Loucy (cell line): ENCODE results near the gene RNF7.

ENCODE experiments used
- H2AFZ ChIP-seq: fragments of 200-600 bp; sonication (generic); 2 replicates; pipeline ENCODE4 v1.6.0; 2016; ENCODE audit warnings: antibody characterized with exemption, mild to moderate bottlenecking, low read length, moderate library complexity
- H3F3A ChIP-seq: fragments of 200-600 bp; 2 replicates; pipeline ENCODE4 v1.6.0; 2016; ENCODE audit warnings: antibody characterized with exemption, low read depth, mild to moderate bottlenecking
- H3K27me3 ChIP-seq: fragments of 200-600 bp; sonication (generic); 2 replicates; pipeline ENCODE4 v1.6.1; 2014; ENCODE audit warnings: low read length, mild to moderate bottlenecking; ENCODE audit not compliant: insufficient read depth, poor library complexity, severe bottlenecking
- H3K36me3 ChIP-seq: fragments of 200-600 bp; sonication (generic); 2 replicates; pipeline ENCODE4 v1.6.1; 2016; ENCODE audit warnings: low read length; ENCODE audit not compliant: insufficient read depth
- H3K4me1 ChIP-seq: fragments of 200-600 bp; sonication (generic); 2 replicates; pipeline ENCODE4 v1.5.1; 2014; ENCODE audit warnings: low read length, mild to moderate bottlenecking; ENCODE audit not compliant: insufficient read depth, poor library complexity, severe bottlenecking
- H3K4me2 ChIP-seq: fragments of 200-600 bp; sonication (generic); 2 replicates; pipeline ENCODE4 v1.6.0; 2014; ENCODE audit warnings: antibody characterized with exemption, low read length, low read depth, mild to moderate bottlenecking; ENCODE audit not compliant: poor library complexity, severe bottlenecking
- H3K4me3 ChIP-seq: fragments of 200-600 bp; sonication (generic); 2 replicates; pipeline ENCODE4 v1.5.1; 2014; ENCODE audit warnings: low read length, mild to moderate bottlenecking, mixed read lengths; ENCODE audit not compliant: poor library complexity, severe bottlenecking
- H3K79me2 ChIP-seq: fragments of 200-600 bp; sonication (generic); 2 replicates; pipeline ENCODE4 v1.6.1; 2014; ENCODE audit warnings: low read length; ENCODE audit not compliant: insufficient read depth
- H3K9ac ChIP-seq: fragments of 200-600 bp; sonication (generic); 2 replicates; pipeline ENCODE4 v1.6.0; 2014; ENCODE audit warnings: mild to moderate bottlenecking, low read depth, low read length, moderate library complexity; ENCODE audit not compliant: poor library complexity, severe bottlenecking
- H3K9me2 ChIP-seq: fragments of 200-600 bp; sonication (generic); replicated peaks from 2 replicates; pipeline ENCODE4 v1.6.1; 2016; ENCODE audit warnings: low read depth, low read length, mixed read lengths
- H3K9me3 ChIP-seq: fragments of 200-600 bp; sonication (generic); 2 replicates; pipeline ENCODE4 v1.6.1; 2014; ENCODE audit warnings: mild to moderate bottlenecking, antibody characterized with exemption, low read length, low read depth; ENCODE audit not compliant: insufficient read depth
- H4K20me1 ChIP-seq: fragments of 200-600 bp; sonication (generic); 2 replicates; pipeline ENCODE4 v1.6.0; 2014; ENCODE audit warnings: antibody characterized with exemption, low read length, mild to moderate bottlenecking; ENCODE audit not compliant: insufficient read depth, poor library complexity, severe bottlenecking
- EZH2phosphoT487 ChIP-seq: fragments of 200-600 bp; IDR thresholded peaks from 2 replicates; pipeline ENCODE4 v1.6.1; 2018; ENCODE audit warnings: antibody characterized with exemption, mild to moderate bottlenecking, moderate library complexity, borderline replicate concordance
- TF ChIP-seq, protein P1 (sequence below): fragments of 200-600 bp; sonication (generic); conservative IDR thresholded peaks from 2 replicates; pipeline ENCODE4 v1.5.1; 2014; ENCODE audit warnings: mild to moderate bottlenecking, antibody characterized with exemption, low read length

Gene RNF7

DNA sequence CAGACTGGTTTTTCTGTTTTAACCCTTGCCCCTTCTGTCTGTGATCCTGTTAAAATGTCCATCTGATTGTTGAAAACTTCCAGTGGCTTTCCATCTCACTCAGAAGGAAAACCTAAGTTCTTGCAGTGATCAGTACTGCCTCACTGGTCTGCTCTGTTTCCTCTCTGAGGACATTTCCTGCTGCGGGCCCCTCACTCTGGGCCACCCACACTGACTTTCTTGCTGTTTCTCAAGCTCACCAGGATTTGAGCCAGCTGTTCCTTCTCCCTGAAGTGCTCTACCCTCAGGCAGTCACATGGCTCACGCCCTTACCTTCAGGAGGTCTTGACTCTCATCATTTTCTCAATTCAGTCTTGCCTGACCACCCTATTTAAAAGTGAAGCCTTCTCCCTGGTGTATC is 26.9 kb downstream of the RNF7 start:
- Histone ChIP-seq H3K4me1 (peaks cover 14% of the 10 kb centered on the region), H3K36me3 (no peaks in the 10 kb centered on the region), H3K4me2 (peak overlapping the region; percentile 6), H3K9ac (peak overlapping the region; percentile 3), H2AFZ (peak overlapping the region; percentile 70), H3K4me3 (no peak overlapping the region), H3K9me3 (no peaks in the 10 kb centered on the region), H3K27me3 (no peaks in the 10 kb centered on the region), H4K20me1 (no peaks in the 10 kb centered on the region), H3K79me2 (no peaks in the 10 kb centered on the region), H3K9me2 (no peaks in the 10 kb centered on the region), H3F3A (no peaks in the 10 kb centered on the region)
- TF ChIP-seq, protein P1, sequence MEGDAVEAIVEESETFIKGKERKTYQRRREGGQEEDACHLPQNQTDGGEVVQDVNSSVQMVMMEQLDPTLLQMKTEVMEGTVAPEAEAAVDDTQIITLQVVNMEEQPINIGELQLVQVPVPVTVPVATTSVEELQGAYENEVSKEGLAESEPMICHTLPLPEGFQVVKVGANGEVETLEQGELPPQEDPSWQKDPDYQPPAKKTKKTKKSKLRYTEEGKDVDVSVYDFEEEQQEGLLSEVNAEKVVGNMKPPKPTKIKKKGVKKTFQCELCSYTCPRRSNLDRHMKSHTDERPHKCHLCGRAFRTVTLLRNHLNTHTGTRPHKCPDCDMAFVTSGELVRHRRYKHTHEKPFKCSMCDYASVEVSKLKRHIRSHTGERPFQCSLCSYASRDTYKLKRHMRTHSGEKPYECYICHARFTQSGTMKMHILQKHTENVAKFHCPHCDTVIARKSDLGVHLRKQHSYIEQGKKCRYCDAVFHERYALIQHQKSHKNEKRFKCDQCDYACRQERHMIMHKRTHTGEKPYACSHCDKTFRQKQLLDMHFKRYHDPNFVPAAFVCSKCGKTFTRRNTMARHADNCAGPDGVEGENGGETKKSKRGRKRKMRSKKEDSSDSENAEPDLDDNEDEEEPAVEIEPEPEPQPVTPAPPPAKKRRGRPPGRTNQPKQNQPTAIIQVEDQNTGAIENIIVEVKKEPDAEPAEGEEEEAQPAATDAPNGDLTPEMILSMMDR, result no peak
- TF ChIP-seq EZH2phosphoT487, result no peak

DNA sequence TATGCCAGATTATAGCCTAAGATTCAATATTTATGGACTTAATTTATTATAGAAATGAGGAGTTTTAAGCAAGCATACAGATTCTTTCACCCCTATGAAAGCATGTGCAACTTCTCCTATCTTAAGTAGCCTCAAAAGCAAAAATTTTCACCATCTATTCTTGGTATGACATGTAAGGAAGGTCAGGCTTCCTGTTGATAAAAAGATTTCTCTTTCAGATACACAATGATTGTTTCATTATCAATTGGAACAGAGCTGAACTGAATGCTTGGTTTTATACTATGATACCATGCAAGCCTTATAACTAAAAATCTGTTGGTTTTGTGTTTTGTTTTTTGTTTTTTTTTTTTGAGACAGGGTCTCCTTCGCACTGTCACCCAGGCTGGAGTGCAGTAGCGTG is 29.0 kb downstream of the RNF7 start:
- Histone ChIP-seq H3K4me1 (peaks cover 14% of the 10 kb centered on the region), H3K79me2 (no peaks in the 10 kb centered on the region), H3K4me3 (no peak overlapping the region), H3K9ac (no peak overlapping the region), H2AFZ (no peak overlapping the region), H3K27me3 (no peaks in the 10 kb centered on the region), H3K9me3 (no peaks in the 10 kb centered on the region), H4K20me1 (no peaks in the 10 kb centered on the region), H3K4me2 (no peak overlapping the region), H3K36me3 (no peaks in the 10 kb centered on the region), H3F3A (no peaks in the 10 kb centered on the region), H3K9me2 (no peaks in the 10 kb centered on the region)
- TF ChIP-seq EZH2phosphoT487, result no peak
- TF ChIP-seq, protein P1, result no peak

DNA sequence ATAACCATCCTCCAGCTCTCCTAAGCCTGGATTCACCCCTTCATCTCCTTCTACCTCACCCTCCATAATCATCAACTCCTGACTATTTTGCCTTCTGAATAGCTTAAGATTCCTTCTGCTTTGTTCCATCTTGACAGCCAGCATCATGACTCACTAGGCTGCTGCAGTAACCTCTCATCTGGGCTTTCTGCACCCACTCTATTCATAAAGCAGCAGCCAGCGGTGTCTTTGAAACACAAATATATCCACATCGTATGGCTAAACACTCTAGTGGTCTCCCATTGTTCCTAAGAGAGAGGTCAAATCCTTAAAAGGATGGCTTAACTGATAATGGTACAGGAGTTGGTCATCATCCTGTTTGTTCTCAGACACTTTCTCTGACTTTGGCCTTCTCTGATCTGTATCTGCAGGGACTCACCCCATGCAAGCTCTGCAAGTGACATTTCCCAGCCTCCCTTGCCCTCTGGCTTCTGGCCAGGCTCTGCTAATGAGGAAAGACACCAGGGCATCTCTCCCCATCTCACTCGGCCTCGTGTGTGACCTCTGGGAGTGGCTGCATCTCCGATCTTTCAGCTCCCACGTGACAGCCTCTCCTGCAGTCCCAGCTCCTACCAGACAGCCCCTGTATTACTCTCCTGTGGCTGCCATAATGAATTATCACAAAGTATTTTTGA is 31.3 kb downstream of the RNF7 start:
- no peaks in the 10 kb centered on the region for H3K9me3 ChIP-seq
- no peak overlapping the region for H3K4me2 ChIP-seq
- TF ChIP-seq EZH2phosphoT487, result no peak
- TF ChIP-seq, protein P1, result no peak
- H3K4me3 ChIP-seq, result no peak overlapping the region
- H3F3A ChIP-seq, result no peaks in the 10 kb centered on the region
- no peaks in the 10 kb centered on the region for H3K79me2 ChIP-seq
- H3K36me3 ChIP-seq, result no peaks in the 10 kb centered on the region
- no peak overlapping the region for H2AFZ ChIP-seq
- H3K4me1 ChIP-seq, result peaks cover 14% of the 10 kb centered on the region
- H4K20me1 ChIP-seq, result no peaks in the 10 kb centered on the region
- no peaks in the 10 kb centered on the region for H3K9me2 ChIP-seq
- no peaks in the 10 kb centered on the region for H3K27me3 ChIP-seq
- no peak overlapping the region for H3K9ac ChIP-seq
